Renal cortical epithelial cell (primary cell): ENCODE measurements around the gene MARCHF3. TPM values are rescaled to one million over a fixed set of nuclear protein-coding genes. Genes with fewer than 3 reads are reported as not detected.
A peak's percentile ranks its signal among the peaks of the same experiment; 100 is the strongest.
"Not testable (repeated sequence)": the region's sequence is repeated elsewhere in the genome, so short reads cannot be mapped to it uniquely, and the experiment has no call there.

ENCODE experiments used
- DNase-seq: peaks from one replicate; pipeline ENCODE4 v3.0.0-alpha.2; 2011; ENCODE audit warnings: low read depth
- total RNA-seq: library from RNA; depleted of rRNA; stranded (reverse); fragments of >200 nt; gene quantifications from 2 replicates; pipeline ENCODE4 v1.2.3, GENCODE V29; 2014

MARCHF3 gene
- total RNA-seq, 1 donor from 2014 or later: 1.0 TPM

GRCh38 chr5:127012916-127013315, 17.4 kb downstream of the MARCHF3 start:
- peak; percentile 25 for DNase-seq

- DNase-seq: no peak
Measured at GRCh38 chr5:127011961-127012644, 18.3 kb downstream of the MARCHF3 start.

- DNase-seq: peak; percentile 43
Measured at GRCh38 chr5:127011153-127011552, 19.2 kb downstream of the MARCHF3 start.

- no peak for DNase-seq
Measured at GRCh38 chr5:127010362-127010761, 20.0 kb downstream of the MARCHF3 start.

GRCh38 chr5:127009784-127010183, 20.6 kb downstream of the MARCHF3 start:
- DNase-seq: no peak

- DNase-seq: no peak
Measured at GRCh38 chr5:127008300-127008975, 21.9 kb downstream of the MARCHF3 start.

- DNase-seq: no peak
Measured at GRCh38 chr5:127007522-127007921, 22.8 kb downstream of the MARCHF3 start.

GRCh38 chr5:127006744-127007143, 23.6 kb downstream of the MARCHF3 start:
- DNase-seq: no peak

GRCh38 chr5:127005282-127005681, 25.1 kb downstream of the MARCHF3 start:
- not testable (repeated sequence) for DNase-seq

GRCh38 chr5:127004721-127005120, 25.6 kb downstream of the MARCHF3 start:
- DNase-seq: no peak

- no peak for DNase-seq
Measured at GRCh38 chr5:127003798-127004495, 26.4 kb downstream of the MARCHF3 start.

GRCh38 chr5:127002390-127002789, 28.0 kb downstream of the MARCHF3 start:
- no peak for DNase-seq

- DNase-seq: peak; percentile 14
Measured at GRCh38 chr5:127001621-127002296, 28.6 kb downstream of the MARCHF3 start.

- DNase-seq: no peak
Measured at GRCh38 chr5:126998895-126999570, 31.3 kb downstream of the MARCHF3 start.

GRCh38 chr5:126998201-126998631, 32.1 kb downstream of the MARCHF3 start:
- DNase-seq: no peak

- no peak for DNase-seq
Measured at GRCh38 chr5:126995689-126996088, 34.7 kb downstream of the MARCHF3 start.

- no peak for DNase-seq
Measured at GRCh38 chr5:126995039-126995438, 35.3 kb downstream of the MARCHF3 start.

GRCh38 chr5:126994485-126994884, 35.9 kb downstream of the MARCHF3 start:
- no peak for DNase-seq

- no peak for DNase-seq
Measured at GRCh38 chr5:126988021-126988569, 42.3 kb downstream of the MARCHF3 start.

GRCh38 chr5:126987271-126987899, 43.0 kb downstream of the MARCHF3 start:
- DNase-seq: no peak

- no peak for DNase-seq
Measured at GRCh38 chr5:126984632-126985031, 45.7 kb downstream of the MARCHF3 start.
